ENCODE results near the gene SEMA4C. TPM values are rescaled to one million over a fixed set of nuclear protein-coding genes. Genes with fewer than 3 reads are reported as not detected.
A peak's percentile ranks its signal among the peaks of the same experiment; 100 is the strongest.

The SEMA4C gene
- 40.2 TPM for total RNA-seq (2021; ENCODE audit: unreplicated experiment)
- 54.0 TPM for polyA plus RNA-seq (2012; ENCODE audit: insufficient read length)
- Bru-seq, nascent RNA, result percentile 66 among the genes with signal in this experiment
- percentile 84 among the genes with signal in this experiment for BruChase-seq, experiment 1, labeled RNA remaining after a 2-hour chase
- BruChase-seq, experiment 2, labeled RNA remaining after a 6-hour chase, result percentile 75 among the genes with signal in this experiment
- long read RNA-seq, partial matches to known transcripts, result 55 of 65 reads
- long read RNA-seq, other reads (novel, unspliced or antisense), result 9 of 65 reads

GRCh38 chr2:96869822-96870625, at the start of gene SEMA4C:
Gene SEMA4C (minus strand): TSS chr2:96870080. CDS start chr2:96867886, 2,194 bp downstream.
- intact Hi-C loops (cut with micrococcal nuclease; ENCODE audit: unreplicated experiment), result no loop called here
- Histone ChIP-seq H3K36me3 (ENCODE audit: control insufficient read depth, insufficient read depth, low read length) (peaks cover 6% of the 10 kb centered on the region; the same call in 1 of the 2 replicates), H3K27ac (ENCODE audit: low read length) (peak within 1 kb of the TSS; percentile 92), H3K9me3 (ENCODE audit: control insufficient read depth, insufficient read depth, low read depth, low read length) (no peaks in the 10 kb centered on the region), H3K4me3 (ENCODE audit: low read depth in 2 of 2, low read length in 2 of 2) (peak within 1 kb of the TSS; percentile 66 to 70), H3K27me3 (ENCODE audit: control insufficient read depth, insufficient read depth, low read length) (no peaks in the 10 kb centered on the region), H3K4me1 (ENCODE audit: control insufficient read depth, insufficient read depth, low read length) (peaks cover 22% of the 10 kb centered on the region)
- ATAC-seq, result peak; percentile 65
- ChIA-PET POLR2A (interaction anchor here (0.6 kb wide), 1 partner anchor 237 kb away, joined by 3 read pairs; no protein-coding TSS in a partner anchor), CTCF (interaction anchor here (0.7 kb wide), 1 partner anchor 8 kb away, joined by 3 read pairs; no protein-coding TSS in a partner anchor)
- BruUV-seq (replicated peaks), result no TSS peak
- in situ Hi-C loops (cut with HindIII; ENCODE audit: low pct_unique_long_range_greater_than_20kb, low sequenced_read_pairs), result no loop called here
- TF ChIP-seq REST (IDR thresholded peaks at IDR 0.05; ENCODE audit: insufficient read depth in 1 of 2, low read depth in 2 of 2, low read length in 1 of 2) (no peak), POLR2AphosphoS5 (IDR thresholded peaks at IDR 0.05; ENCODE audit: low read depth, low read length) (peak; percentile 48; the same call in 1 of the 2 replicates)
- no peak for DNase-seq (ENCODE audit: low read depth, low spot score)

GRCh38 chr2:96918754-96919550, 49.1 kb upstream of the SEMA4C start:
- no peaks in the 10 kb centered on the region for H3K36me3 ChIP-seq (ENCODE audit: control insufficient read depth, insufficient read depth, low read length)
- BruUV-seq (replicated peaks), result no TSS peak
- in situ Hi-C loops (cut with HindIII; ENCODE audit: low pct_unique_long_range_greater_than_20kb, low sequenced_read_pairs) (no loop called here), intact Hi-C loops (cut with micrococcal nuclease; ENCODE audit: unreplicated experiment) (no loop called here)
- H3K9me3 ChIP-seq (ENCODE audit: control insufficient read depth, insufficient read depth, low read depth, low read length), result peaks cover 3% of the 10 kb centered on the region; the same call in 1 of the 2 replicates
- ATAC-seq (no peak), DNase-seq (ENCODE audit: low read depth, low spot score) (no peak)
- no peak overlapping the region for H3K4me3 ChIP-seq (ENCODE audit: low read depth in 2 of 2, low read length in 2 of 2)
- POLR2A ChIA-PET, result no interaction called here
- no peak overlapping the region for H3K27ac ChIP-seq (ENCODE audit: low read length)
- H3K27me3 ChIP-seq (ENCODE audit: control insufficient read depth, insufficient read depth, low read length), result no peaks in the 10 kb centered on the region
- H3K4me1 ChIP-seq (ENCODE audit: control insufficient read depth, insufficient read depth, low read length), result no peaks in the 10 kb centered on the region
- CTCF ChIA-PET, result no interaction called here
- TF ChIP-seq REST (IDR thresholded peaks at IDR 0.05; ENCODE audit: insufficient read depth in 1 of 2, low read depth in 2 of 2, low read length in 1 of 2) (no peak), TCF7L2 (IDR thresholded peaks at IDR 0.05; ENCODE audit: low read depth, low read length) (no peak), CTCF (IDR thresholded peaks at IDR 0.05) (no peak), POLR2AphosphoS5 (IDR thresholded peaks at IDR 0.05; ENCODE audit: low read depth, low read length) (no peak), SIN3A (IDR thresholded peaks at IDR 0.05; ENCODE audit: borderline replicate concordance, insufficient read depth, low read depth, low read length) (no peak)
